ENCODE results near the gene KCNS3.

GRCh38 chr2:17940091-17940630 is 61.7 kb downstream of the KCNS3 start:
- TF ChIP-seq POLR2A (IDR thresholded peaks at IDR 0.05) = no peak
- no peak for TF ChIP-seq CTCF (IDR thresholded peaks at IDR 0.05)

All from adrenal gland (tissue), 5 donors.